GM18858 (cell line): ENCODE results near the gene TSPAN9.

Source experiments
- ATAC-seq: cut with Tn5 transposase; IDR thresholded peaks from one replicate; pipeline ENCODE4 v1.9.1; 2021; ENCODE audit not compliant: unreplicated experiment

Gene TSPAN9

GRCh38 chr12:3120701-3121100, 43.5 kb downstream of the TSPAN9 start:
- no peak for ATAC-seq

GRCh38 chr12:3122841-3123678, 45.9 kb downstream of the TSPAN9 start:
- no peak for ATAC-seq

- no peak for ATAC-seq
These were observed 46.5 kb downstream of the TSPAN9 start for GRCh38 chr12:3123729-3124128.

GRCh38 chr12:3124917-3125316, 47.7 kb downstream of the TSPAN9 start:
- no peak for ATAC-seq

GRCh38 chr12:3125674-3126073, 48.5 kb downstream of the TSPAN9 start:
- ATAC-seq = no peak

GRCh38 chr12:3127832-3128231, 50.7 kb downstream of the TSPAN9 start:
- ATAC-seq = no peak

GRCh38 chr12:3128498-3129293, 51.5 kb downstream of the TSPAN9 start:
- ATAC-seq = no peak

GRCh38 chr12:3129301-3130056, 52.3 kb downstream of the TSPAN9 start:
- ATAC-seq = no peak

- no peak for ATAC-seq
These were observed 53.1 kb downstream of the TSPAN9 start for GRCh38 chr12:3130057-3130830.

GRCh38 chr12:3131129-3131528, 54.0 kb downstream of the TSPAN9 start:
- ATAC-seq = no peak

- no peak for ATAC-seq
These were observed 55.6 kb downstream of the TSPAN9 start for GRCh38 chr12:3132636-3133404.

GRCh38 chr12:3133405-3133783, 56.2 kb downstream of the TSPAN9 start:
- no peak for ATAC-seq

GRCh38 chr12:3134126-3134525, 56.9 kb downstream of the TSPAN9 start:
- no peak for ATAC-seq

- ATAC-seq = no peak
These were observed 57.5 kb downstream of the TSPAN9 start for GRCh38 chr12:3134526-3135135.

GRCh38 chr12:3135522-3136461, 58.6 kb downstream of the TSPAN9 start:
- ATAC-seq = no peak

- no peak for ATAC-seq
These were observed 59.6 kb downstream of the TSPAN9 start for GRCh38 chr12:3136641-3137267.

GRCh38 chr12:3137268-3137781, 60.1 kb downstream of the TSPAN9 start:
- ATAC-seq = no peak
